ENCODE measurements around the gene PRKCH. TPM values are rescaled to one million over a fixed set of nuclear protein-coding genes. Genes with fewer than 3 reads are reported as not detected.

PRKCH gene
- total RNA-seq, 1 experiment from 2014 or later = 5.2 TPM

- no peak overlapping the region for H3K14ac ChIP-seq (ENCODE audit: insufficient read depth, low read length)
- no peak overlapping the region for H2BK120ac ChIP-seq (ENCODE audit: low read depth, low read length, poor library complexity, severe bottlenecking)
- no peaks in the 10 kb centered on the region for H3K9me3 ChIP-seq (ENCODE audit: control insufficient read depth, low read depth, low read length)
- H3K4me1 ChIP-seq (ENCODE audit: insufficient read depth, low read length) = no peaks in the 10 kb centered on the region; the same call in 1 of the 2 replicates
- H3K9ac ChIP-seq (ENCODE audit: extremely low read depth, insufficient read length, low read length) = no peak overlapping the region
- DNase-seq = no peak
- H3K4me3 Mint-ChIP-seq = no peak overlapping the region
- no peaks in the 10 kb centered on the region for H3K23me2 ChIP-seq (ENCODE audit: insufficient read length, low read depth, low read length, poor library complexity, severe bottlenecking)
- no peak overlapping the region for H4K8ac ChIP-seq (replicated peaks; ENCODE audit: insufficient read length, low read depth, low read length)
- H3K27ac ChIP-seq (ENCODE audit: insufficient read length, low read depth, low read length) = no peak overlapping the region
- H2AFZ ChIP-seq (ENCODE audit: low read length) = no peak overlapping the region
- H3K27me3 Mint-ChIP-seq (ENCODE audit: low read depth) = peaks cover 8% of the 10 kb centered on the region
- no peaks in the 10 kb centered on the region; a peak in 1 of 5 replicates for H3K9me3 Mint-ChIP-seq
- no peak overlapping the region for H4K91ac ChIP-seq (ENCODE audit: insufficient read length, low read depth, low read length)
- no CpG with 5 or more reads among the region's 3 CpGs for WGBS (ENCODE audit: extremely low coverage, insufficient read length, low lambda C conversion rate)
- H3K27me3 ChIP-seq (ENCODE audit: insufficient read depth, low read length) = no peaks in the 10 kb centered on the region
- no peak overlapping the region for H4K5ac ChIP-seq (ENCODE audit: insufficient read length, low read depth, low read length)
- TF ChIP-seq, protein P1, sequence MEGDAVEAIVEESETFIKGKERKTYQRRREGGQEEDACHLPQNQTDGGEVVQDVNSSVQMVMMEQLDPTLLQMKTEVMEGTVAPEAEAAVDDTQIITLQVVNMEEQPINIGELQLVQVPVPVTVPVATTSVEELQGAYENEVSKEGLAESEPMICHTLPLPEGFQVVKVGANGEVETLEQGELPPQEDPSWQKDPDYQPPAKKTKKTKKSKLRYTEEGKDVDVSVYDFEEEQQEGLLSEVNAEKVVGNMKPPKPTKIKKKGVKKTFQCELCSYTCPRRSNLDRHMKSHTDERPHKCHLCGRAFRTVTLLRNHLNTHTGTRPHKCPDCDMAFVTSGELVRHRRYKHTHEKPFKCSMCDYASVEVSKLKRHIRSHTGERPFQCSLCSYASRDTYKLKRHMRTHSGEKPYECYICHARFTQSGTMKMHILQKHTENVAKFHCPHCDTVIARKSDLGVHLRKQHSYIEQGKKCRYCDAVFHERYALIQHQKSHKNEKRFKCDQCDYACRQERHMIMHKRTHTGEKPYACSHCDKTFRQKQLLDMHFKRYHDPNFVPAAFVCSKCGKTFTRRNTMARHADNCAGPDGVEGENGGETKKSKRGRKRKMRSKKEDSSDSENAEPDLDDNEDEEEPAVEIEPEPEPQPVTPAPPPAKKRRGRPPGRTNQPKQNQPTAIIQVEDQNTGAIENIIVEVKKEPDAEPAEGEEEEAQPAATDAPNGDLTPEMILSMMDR (conservative IDR thresholded peaks at IDR 0.05) = 0 out of 3 replicates have a peak, but pooled peaks have one; percentile 20
- no peak overlapping the region for H2BK5ac ChIP-seq (ENCODE audit: insufficient read length, low read length)
- H3T11ph ChIP-seq (ENCODE audit: low read length) = no peak overlapping the region
- H2BK20ac ChIP-seq (ENCODE audit: low read depth, low read length, poor library complexity, severe bottlenecking) = no peak overlapping the region
- H3K4me2 ChIP-seq (ENCODE audit: insufficient read depth, insufficient read length, low read length) = no peak overlapping the region
- H3K79me2 ChIP-seq (ENCODE audit: insufficient read depth, low read length) = no peaks in the 10 kb centered on the region
- no peaks in the 10 kb centered on the region for H3K79me1 ChIP-seq (ENCODE audit: insufficient read depth, low read depth, low read length, poor library complexity, severe bottlenecking)
- no peak overlapping the region for H2BK12ac ChIP-seq (ENCODE audit: insufficient read length, low read depth, low read length)
- no peak overlapping the region for H3K4ac ChIP-seq (ENCODE audit: low read depth, low read length)
- H3K18ac ChIP-seq (ENCODE audit: insufficient read length, low read depth, low read length) = no peak overlapping the region
- H3K23ac ChIP-seq (ENCODE audit: insufficient read length, low read depth, low read length) = no peak overlapping the region
- 0 out of 7 replicates have a peak overlapping the region, but pooled peaks of 1 of the 3 experiments have one; percentile 25 for H3K27ac Mint-ChIP-seq
- no peak overlapping the region for H3K56ac ChIP-seq (ENCODE audit: insufficient read length, low read depth, low read length)
- peaks cover 29 to 37% of the 10 kb centered on the region in 2 experiments for H3K4me1 Mint-ChIP-seq
- H3K36me3 Mint-ChIP-seq (ENCODE audit: insufficient read depth in 1 of 3, low read depth in 3 of 3) = peaks cover 0 to 3% (median 0%) of the 10 kb centered on the region in 3 experiments; a peak in 1 of 7 replicates
- H4K20me1 ChIP-seq (ENCODE audit: control insufficient read depth, insufficient read depth, insufficient read length) = no peaks in the 10 kb centered on the region
- no peak overlapping the region for H2BK15ac ChIP-seq (ENCODE audit: low read depth, low read length)
- H2AK5ac ChIP-seq (ENCODE audit: insufficient read length, low read length) = no peak overlapping the region
These were observed 239.7 kb downstream of the PRKCH start for GRCh38 chr14:61561104-61561503.
